CD8-positive, alpha-beta memory T cell (primary cell): ENCODE data around the gene B3GAT1. TPM values are rescaled to one million over a fixed set of nuclear protein-coding genes. Genes with fewer than 3 reads are reported as not detected.

Source experiments
- CTCF ChIA-PET: fragments of 350-600 bp; sonication (Branson Sonifier 250); formaldehyde crosslinking; loops from one replicate; lab custom pipeline; 2021; ENCODE audit warnings: antibody characterized with exemption; lab: Charles Lee
- POLR2A ChIA-PET: fragments of 350-600 bp; sonication (Branson Sonifier 250); formaldehyde crosslinking; loops from one replicate; lab custom pipeline; 2021; ENCODE audit warnings: antibody characterized with exemption; lab: Charles Lee
- DNase-seq, 5 donors: peaks; one replicate each; pipeline versions ENCODE4 v3.0.0 to v3.0.0-alpha.2; 2020 to 2022; ENCODE audit warnings: mixed read lengths in 1 of 5
- H3K27ac ChIP-seq: one replicate; pipeline ENCODE4 v1.7.0; 2013; ENCODE audit warnings: low read depth, mild to moderate bottlenecking, low read length, moderate library complexity
- H3K27me3 ChIP-seq: 2 replicates; pipeline ENCODE4 v1.7.0; 2013; ENCODE audit warnings: low read length, mild to moderate bottlenecking; ENCODE audit not compliant: insufficient read depth, poor library complexity, severe bottlenecking
- H3K36me3 ChIP-seq: 2 replicates; pipeline ENCODE4 v1.7.0; 2013; ENCODE audit warnings: mild to moderate bottlenecking, low read length, moderate library complexity; ENCODE audit not compliant: insufficient read depth
- H3K4me1 ChIP-seq: 2 replicates; pipeline ENCODE4 v1.7.0; 2013; ENCODE audit warnings: mild to moderate bottlenecking, low read length, moderate library complexity; ENCODE audit not compliant: insufficient read depth
- H3K4me3 ChIP-seq: 2 replicates; pipeline ENCODE4 v1.7.0; 2013; ENCODE audit warnings: mild to moderate bottlenecking, low read length
- H3K9me3 ChIP-seq: 2 replicates; pipeline ENCODE4 v1.7.0; 2013; ENCODE audit warnings: mild to moderate bottlenecking, low read length
- H3K27ac Mint-ChIP-seq, 8 donors: one replicate each; pipeline ENCODE4 v1.8.0; 2020 to 2021; ENCODE audit warnings: mixed read lengths in 8 of 8, mild to moderate bottlenecking in 6 of 8, inconsistent platforms in 3 of 8, moderate library complexity in 3 of 8
- H3K27me3 Mint-ChIP-seq, 2 donors: one replicate each; pipeline ENCODE4 v1.8.0; 2020 to 2021; ENCODE audit warnings: mixed read lengths in 2 of 2, mild to moderate bottlenecking in 1 of 2, moderate library complexity in 1 of 2
- H3K36me3 Mint-ChIP-seq, 3 donors: one replicate each; pipeline ENCODE4 v1.8.0; 2020 to 2021; ENCODE audit warnings: mixed read lengths in 3 of 3, inconsistent platforms in 1 of 3, mild to moderate bottlenecking in 1 of 3
- H3K4me1 Mint-ChIP-seq, 3 donors: one replicate each; pipeline ENCODE4 v1.8.0; 2020 to 2021; ENCODE audit warnings: mixed read lengths in 3 of 3, inconsistent platforms in 1 of 3, mild to moderate bottlenecking in 1 of 3
- H3K4me3 Mint-ChIP-seq, 7 donors: one replicate each; pipeline ENCODE4 v1.8.0; 2020 to 2021; ENCODE audit warnings: mixed read lengths in 7 of 7, mild to moderate bottlenecking in 6 of 7, moderate library complexity in 4 of 7, inconsistent platforms in 2 of 7
- H3K9me3 Mint-ChIP-seq, 5 donors: one replicate each; pipeline ENCODE4 v1.8.0; 2020 to 2022; ENCODE audit warnings: mixed read lengths in 5 of 5, mild to moderate bottlenecking in 3 of 5, moderate library complexity in 2 of 5, inconsistent platforms in 1 of 5
- polyA plus RNA-seq: library from polyadenylated mRNA; unstranded; fragments of 300-500 nt; fragmentation: Illumina TruSeq; gene quantifications from one replicate; pipeline ENCODE4 v1.2.3, GENCODE V29; 2021
- total RNA-seq, 2 experiments: library from RNA; stranded (reverse); gene quantifications; one replicate each; pipeline ENCODE4 v1.2.3, GENCODE V29; 2021

The B3GAT1 gene
- total and polyA plus RNA-seq, 3 experiments from 2014 or later: 0.07 to 0.44 (median 0.35) TPM

- ChIA-PET POLR2A (no interaction called here), CTCF (no interaction called here)
- H3K4me1 Mint-ChIP-seq: peaks cover 2 to 11% (median 9%) of the 10 kb centered on the region in 3 donors
Observed at GRCh38 chr11:134405436-134405835, 6.6 kb downstream of the B3GAT1 start.

GRCh38 chr11:134404575-134405341 is 7.3 kb downstream of the B3GAT1 start:
- H3K27ac Mint-ChIP-seq: no peak overlapping the region

More at GRCh38 chr11:134405436-134405835, 6.6 kb downstream of the B3GAT1 start:
- no peaks in the 10 kb centered on the region for H3K36me3 Mint-ChIP-seq
- Histone ChIP-seq H3K9me3 (no peaks in the 10 kb centered on the region), H3K27ac (no peak overlapping the region), H3K4me3 (no peak overlapping the region), H3K36me3 (no peaks in the 10 kb centered on the region), H3K27me3 (peaks cover 11% of the 10 kb centered on the region), H3K4me1 (peaks cover 6% of the 10 kb centered on the region)
- no peak overlapping the region for H3K27ac Mint-ChIP-seq
- H3K4me3 Mint-ChIP-seq: no peak overlapping the region
- DNase-seq: no peak
- peaks cover 40 to 48% of the 10 kb centered on the region in 2 donors for H3K27me3 Mint-ChIP-seq
- H3K9me3 Mint-ChIP-seq: peaks cover 0 to 2% (median 0%) of the 10 kb centered on the region in 5 donors

GRCh38 chr11:134402910-134403309 is 9.1 kb downstream of the B3GAT1 start:
- no peak overlapping the region for H3K27ac ChIP-seq
- Mint-ChIP-seq H3K9me3 (peaks cover 0 to 2% (median 0%) of the 10 kb centered on the region in 5 donors), H3K27ac (no peak overlapping the region), H3K36me3 (no peaks in the 10 kb centered on the region), H3K27me3 (peaks cover 35 to 39% of the 10 kb centered on the region in 2 donors), H3K4me1 (peaks cover 0 to 5% (median 3%) of the 10 kb centered on the region in 3 donors), H3K4me3 (no peak overlapping the region)
- no peaks in the 10 kb centered on the region for H3K9me3 ChIP-seq
- H3K36me3 ChIP-seq: no peaks in the 10 kb centered on the region
- no peak for DNase-seq
- ChIA-PET POLR2A (no interaction called here), CTCF (no interaction called here)
- H3K27me3 ChIP-seq: no peaks in the 10 kb centered on the region
- H3K4me1 ChIP-seq: no peaks in the 10 kb centered on the region
- H3K4me3 ChIP-seq: no peak overlapping the region

More at GRCh38 chr11:134404575-134405341, 7.3 kb downstream of the B3GAT1 start:
- Mint-ChIP-seq H3K4me1 (peaks cover 0 to 5% (median 3%) of the 10 kb centered on the region in 3 donors), H3K4me3 (peak overlapping the region in 1 of 7 donors; percentile 9), H3K27me3 (peaks cover 33 to 47% of the 10 kb centered on the region in 2 donors), H3K36me3 (no peaks in the 10 kb centered on the region), H3K9me3 (peaks cover 0 to 2% (median 0%) of the 10 kb centered on the region in 5 donors)
- DNase-seq: no peak
- ChIA-PET POLR2A (no interaction called here), CTCF (no interaction called here)
- Histone ChIP-seq H3K27me3 (peaks cover 5% of the 10 kb centered on the region), H3K4me1 (no peaks in the 10 kb centered on the region), H3K36me3 (no peaks in the 10 kb centered on the region), H3K9me3 (no peaks in the 10 kb centered on the region), H3K27ac (no peak overlapping the region), H3K4me3 (no peak overlapping the region)

GRCh38 chr11:134401825-134402809 is 9.9 kb downstream of the B3GAT1 start:
- Histone ChIP-seq H3K27me3 (no peaks in the 10 kb centered on the region), H3K9me3 (no peaks in the 10 kb centered on the region), H3K4me1 (no peaks in the 10 kb centered on the region), H3K27ac (no peak overlapping the region), H3K36me3 (no peaks in the 10 kb centered on the region), H3K4me3 (no peak overlapping the region)
- ChIA-PET CTCF (no interaction called here), POLR2A (no interaction called here)
- no peak for DNase-seq
- Mint-ChIP-seq H3K4me1 (peaks cover 0 to 5% (median 3%) of the 10 kb centered on the region in 3 donors), H3K9me3 (peaks cover 0 to 2% (median 0%) of the 10 kb centered on the region in 5 donors), H3K27ac (peak overlapping the region in 1 of 8 donors; percentile 81), H3K27me3 (peaks cover 30 to 32% of the 10 kb centered on the region in 2 donors), H3K4me3 (no peak overlapping the region), H3K36me3 (no peaks in the 10 kb centered on the region)

- no peak for DNase-seq
- no peaks in the 10 kb centered on the region for H3K36me3 Mint-ChIP-seq
- H3K4me1 Mint-ChIP-seq: peaks cover 0 to 5% (median 0%) of the 10 kb centered on the region in 3 donors
- Histone ChIP-seq H3K4me1 (no peaks in the 10 kb centered on the region), H3K27ac (no peak overlapping the region), H3K27me3 (no peaks in the 10 kb centered on the region), H3K9me3 (no peaks in the 10 kb centered on the region), H3K36me3 (no peaks in the 10 kb centered on the region), H3K4me3 (no peak overlapping the region)
- ChIA-PET CTCF (no interaction called here), POLR2A (no interaction called here)
- H3K9me3 Mint-ChIP-seq: peaks cover 0 to 2% (median 0%) of the 10 kb centered on the region in 5 donors
- no peak overlapping the region for H3K27ac Mint-ChIP-seq
- H3K27me3 Mint-ChIP-seq: peaks cover 24 to 30% of the 10 kb centered on the region in 2 donors
- H3K4me3 Mint-ChIP-seq: no peak overlapping the region
Observed at GRCh38 chr11:134399996-134400395, 12.0 kb downstream of the B3GAT1 start.

- Mint-ChIP-seq H3K9me3 (peaks cover 0 to 2% (median 0%) of the 10 kb centered on the region in 5 donors), H3K4me1 (peaks cover 0 to 5% (median 0%) of the 10 kb centered on the region in 3 donors), H3K36me3 (no peaks in the 10 kb centered on the region), H3K27ac (no peak overlapping the region), H3K4me3 (no peak overlapping the region), H3K27me3 (peaks cover 18 to 30% of the 10 kb centered on the region in 2 donors)
- H3K9me3 ChIP-seq: no peaks in the 10 kb centered on the region
- H3K27ac ChIP-seq: no peak overlapping the region
- H3K36me3 ChIP-seq: no peaks in the 10 kb centered on the region
- CTCF ChIA-PET: no interaction called here
- DNase-seq: no peak
- no peaks in the 10 kb centered on the region for H3K4me1 ChIP-seq
- POLR2A ChIA-PET: no interaction called here
- H3K27me3 ChIP-seq: no peaks in the 10 kb centered on the region
- no peak overlapping the region for H3K4me3 ChIP-seq
Observed at GRCh38 chr11:134399293-134399654, 12.8 kb downstream of the B3GAT1 start.

- no peak for DNase-seq
- Mint-ChIP-seq H3K4me3 (no peak overlapping the region), H3K27ac (no peak overlapping the region), H3K27me3 (peaks cover 20 to 25% of the 10 kb centered on the region in 2 donors), H3K36me3 (no peaks in the 10 kb centered on the region), H3K4me1 (peaks cover 0 to 5% (median 0%) of the 10 kb centered on the region in 3 donors), H3K9me3 (peaks cover 0 to 2% (median 0%) of the 10 kb centered on the region in 5 donors)
- Histone ChIP-seq H3K4me1 (no peaks in the 10 kb centered on the region), H3K36me3 (no peaks in the 10 kb centered on the region), H3K4me3 (no peak overlapping the region), H3K27me3 (no peaks in the 10 kb centered on the region), H3K9me3 (no peaks in the 10 kb centered on the region), H3K27ac (no peak overlapping the region)
- POLR2A ChIA-PET: no interaction called here
- CTCF ChIA-PET: no interaction called here
Observed at GRCh38 chr11:134398644-134399292, 13.3 kb downstream of the B3GAT1 start.
